Measurements from ENCODE around the gene IL10RB.

- TF ChIP-seq, protein P1, sequence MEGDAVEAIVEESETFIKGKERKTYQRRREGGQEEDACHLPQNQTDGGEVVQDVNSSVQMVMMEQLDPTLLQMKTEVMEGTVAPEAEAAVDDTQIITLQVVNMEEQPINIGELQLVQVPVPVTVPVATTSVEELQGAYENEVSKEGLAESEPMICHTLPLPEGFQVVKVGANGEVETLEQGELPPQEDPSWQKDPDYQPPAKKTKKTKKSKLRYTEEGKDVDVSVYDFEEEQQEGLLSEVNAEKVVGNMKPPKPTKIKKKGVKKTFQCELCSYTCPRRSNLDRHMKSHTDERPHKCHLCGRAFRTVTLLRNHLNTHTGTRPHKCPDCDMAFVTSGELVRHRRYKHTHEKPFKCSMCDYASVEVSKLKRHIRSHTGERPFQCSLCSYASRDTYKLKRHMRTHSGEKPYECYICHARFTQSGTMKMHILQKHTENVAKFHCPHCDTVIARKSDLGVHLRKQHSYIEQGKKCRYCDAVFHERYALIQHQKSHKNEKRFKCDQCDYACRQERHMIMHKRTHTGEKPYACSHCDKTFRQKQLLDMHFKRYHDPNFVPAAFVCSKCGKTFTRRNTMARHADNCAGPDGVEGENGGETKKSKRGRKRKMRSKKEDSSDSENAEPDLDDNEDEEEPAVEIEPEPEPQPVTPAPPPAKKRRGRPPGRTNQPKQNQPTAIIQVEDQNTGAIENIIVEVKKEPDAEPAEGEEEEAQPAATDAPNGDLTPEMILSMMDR (IDR thresholded peaks at IDR 0.05): no peak
- TF ChIP-seq POLR2AphosphoS5 (IDR thresholded peaks at IDR 0.05) (no peak), POLR2A (IDR thresholded peaks at IDR 0.05) (no peak), EP300 (IDR thresholded peaks at IDR 0.05; ENCODE audit: low read depth) (no peak)
These were observed 18.6 kb upstream of the IL10RB start for GRCh38 chr21:33247599-33247998.

Data from transverse colon (tissue), 4 donors.